ENCODE measurements around the gene C4BPB.

The C4BPB gene

GRCh38 chr1:207060596-207060995, 28.1 kb upstream of the C4BPB start:
- no peak for DNase-seq

DNA sequence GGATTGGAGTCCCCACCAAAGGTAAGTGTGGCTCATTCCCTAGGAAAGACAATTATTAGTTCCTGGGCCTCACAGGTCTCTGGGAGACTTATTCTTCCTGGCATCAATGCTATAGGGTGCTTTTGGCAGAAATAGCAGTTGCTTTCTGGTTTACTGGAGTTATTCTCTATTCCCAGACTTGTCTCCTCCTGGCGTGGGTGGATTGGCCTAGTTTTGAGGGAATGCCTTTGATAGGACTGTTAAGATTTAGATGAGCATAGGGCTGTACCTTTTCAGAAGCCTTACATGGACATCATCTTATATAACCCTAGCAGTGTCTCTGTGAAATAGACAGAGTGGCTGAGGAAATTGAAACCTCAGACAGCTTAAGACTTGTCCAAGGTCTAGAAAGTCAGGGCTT, 26.6 kb upstream of the C4BPB start:
- no peak for DNase-seq

DNA sequence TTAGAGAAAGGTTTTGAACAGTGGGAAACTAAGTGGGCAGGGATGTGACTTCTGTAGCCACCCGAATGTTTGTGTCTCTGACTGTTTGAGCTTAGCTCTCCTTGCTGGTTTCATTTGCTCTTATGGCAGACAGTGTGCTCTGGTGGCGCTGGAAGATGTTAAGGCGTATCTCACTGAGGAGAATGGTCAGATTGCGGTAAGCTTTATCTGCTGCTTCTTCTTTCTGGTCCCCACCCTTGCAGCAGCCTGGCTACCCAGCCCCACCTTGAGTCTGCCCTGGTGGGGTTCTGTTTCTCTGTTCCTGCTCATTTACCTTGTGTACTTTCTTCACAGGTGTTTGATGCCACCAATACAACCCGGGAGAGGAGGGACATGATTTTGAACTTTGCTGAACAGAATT, 25.6 kb upstream of the C4BPB start:
- no peak for DNase-seq

DNA sequence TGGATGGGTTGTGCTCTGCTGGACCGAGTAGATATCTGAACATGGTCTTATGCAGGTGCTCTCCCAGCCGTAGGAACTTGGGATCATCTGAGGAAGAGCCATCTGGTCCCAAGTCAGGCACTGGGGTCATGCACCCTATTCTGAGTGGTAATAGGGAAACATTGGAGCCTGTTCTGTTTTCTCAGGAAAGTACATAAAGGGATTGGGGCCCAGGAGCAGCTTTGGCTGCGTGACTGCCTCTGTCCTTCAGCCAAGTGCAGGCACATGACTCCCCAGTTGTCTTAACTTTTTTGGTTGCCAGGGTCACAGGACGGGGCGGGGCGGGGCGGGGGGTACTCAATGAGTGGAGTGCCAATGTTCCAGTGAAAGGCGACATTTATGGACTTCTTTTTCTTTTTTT, 24.1 kb upstream of the C4BPB start:
- no peak for DNase-seq

- no peak for DNase-seq
These were observed 21.5 kb upstream of the C4BPB start for GRCh38 chr1:207067185-207067584.

- no peak for DNase-seq
These were observed 21.0 kb upstream of the C4BPB start for GRCh38 chr1:207067665-207068064.

DNA sequence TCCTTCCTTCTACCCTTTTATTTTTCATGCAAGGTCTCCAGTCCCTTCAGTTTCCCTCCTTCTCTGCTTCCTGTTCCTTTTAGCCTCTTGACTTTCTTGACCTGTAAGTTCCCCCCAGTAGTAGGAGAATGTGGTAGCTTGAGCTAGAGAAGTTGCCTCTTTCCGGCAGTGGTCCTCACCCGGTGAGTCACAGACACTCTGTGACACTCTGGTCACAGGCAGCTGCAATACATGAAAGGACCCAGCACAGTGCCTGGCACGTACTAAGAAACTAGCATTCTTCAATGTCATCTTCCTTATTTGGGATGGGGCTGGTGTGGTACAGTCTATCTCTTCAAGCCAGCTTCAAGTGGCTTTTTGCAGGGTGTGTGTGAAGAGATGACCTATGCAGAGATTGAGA, 19.6 kb upstream of the C4BPB start:
- DNase-seq = no peak

DNA sequence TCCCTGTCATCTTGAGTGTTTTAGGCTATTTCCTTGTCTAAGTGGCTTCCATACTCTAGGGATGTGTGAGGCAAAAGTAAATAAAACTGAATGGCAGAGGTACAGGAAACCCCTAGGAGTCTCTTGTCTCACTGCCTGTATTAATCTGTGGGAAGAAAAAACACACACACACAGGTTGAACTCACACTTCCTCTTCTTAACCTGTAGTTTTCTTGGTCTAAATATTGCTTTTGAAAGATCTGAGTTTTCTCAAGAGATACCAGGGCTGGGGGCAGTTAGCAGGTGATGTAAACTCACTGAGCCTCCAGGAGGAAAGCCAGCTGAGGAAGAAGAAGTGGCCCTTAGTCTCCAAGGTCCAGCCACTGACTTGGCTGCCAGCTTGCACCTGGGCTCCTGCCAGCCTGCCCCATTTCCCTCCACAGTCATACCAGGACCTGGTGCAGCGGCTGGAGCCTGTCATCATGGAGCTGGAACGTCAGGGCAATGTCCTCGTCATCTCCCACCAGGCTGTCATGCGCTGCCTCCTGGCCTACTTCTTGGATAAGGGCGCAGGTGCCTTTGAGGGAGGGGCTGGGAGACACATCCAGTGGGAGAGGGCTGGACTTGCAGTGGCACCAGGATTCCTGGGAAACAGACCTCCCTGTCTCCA, 18.7 kb upstream of the C4BPB start:
- DNase-seq = no peak

DNA sequence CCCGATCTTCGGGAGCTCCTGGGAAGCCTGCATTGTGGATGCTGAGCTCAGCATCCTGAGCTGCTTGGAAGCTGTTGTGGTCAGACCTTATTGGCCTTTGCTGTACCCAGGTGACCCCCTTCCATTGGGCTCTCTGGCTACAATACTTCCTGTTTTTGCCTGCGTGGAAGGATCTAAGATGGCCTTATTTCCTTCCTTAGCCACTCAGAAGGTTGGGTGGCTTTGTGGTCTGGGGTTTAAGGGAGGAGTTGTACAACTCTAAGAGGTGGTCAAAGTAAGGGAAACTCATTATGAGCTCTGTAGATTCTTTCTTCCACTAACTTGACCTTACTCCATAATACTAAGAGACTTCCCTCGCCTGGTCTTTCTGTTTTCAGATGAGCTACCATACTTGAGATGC, 17.8 kb upstream of the C4BPB start:
- DNase-seq = no peak

GRCh38 chr1:207071426-207071825, 17.2 kb upstream of the C4BPB start:
- no peak for DNase-seq

- DNase-seq = no peak
These were observed 16.4 kb upstream of the C4BPB start for GRCh38 chr1:207072233-207072632.

GRCh38 chr1:207073906-207074820, 14.5 kb upstream of the C4BPB start:
- DNase-seq = no peak

DNA sequence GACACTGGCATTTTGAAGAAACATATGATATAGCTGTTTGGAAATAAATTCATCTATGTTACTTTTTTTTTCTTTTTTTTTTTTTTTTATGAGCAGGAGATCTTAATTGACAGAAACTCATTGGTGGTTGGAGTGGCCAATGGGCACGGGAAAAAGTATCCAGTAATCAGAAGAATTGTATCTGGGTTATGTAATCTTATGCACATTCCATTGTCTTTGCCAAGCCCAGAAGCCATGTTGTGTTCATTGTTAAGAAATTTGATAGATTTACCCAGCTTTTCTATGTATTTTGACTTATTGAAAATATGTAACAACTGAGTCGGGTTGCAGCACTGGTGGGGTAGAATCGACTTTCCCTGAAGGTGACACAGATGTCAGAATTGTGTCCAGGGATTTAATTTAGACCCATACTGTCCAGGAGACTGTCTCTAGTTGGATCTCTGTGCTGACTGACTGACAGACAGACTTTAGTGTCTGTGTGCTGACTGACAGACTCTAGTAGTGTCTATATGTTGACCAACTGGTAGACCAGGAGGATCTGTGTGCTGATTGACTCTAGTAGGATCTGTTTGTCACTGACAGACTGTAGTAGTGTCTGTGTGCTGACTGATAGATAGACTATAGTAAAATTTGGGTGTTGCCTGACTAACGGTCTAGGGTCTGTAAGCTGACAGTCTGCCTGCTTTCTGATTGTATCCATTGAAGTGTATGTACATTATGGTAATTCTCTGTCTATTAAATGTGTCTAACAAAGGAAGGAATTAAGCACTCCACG, 12.3 kb upstream of the C4BPB start:
- DNase-seq = no peak

- no peak for DNase-seq
These were observed 11.6 kb upstream of the C4BPB start for GRCh38 chr1:207077012-207077411.

DNA sequence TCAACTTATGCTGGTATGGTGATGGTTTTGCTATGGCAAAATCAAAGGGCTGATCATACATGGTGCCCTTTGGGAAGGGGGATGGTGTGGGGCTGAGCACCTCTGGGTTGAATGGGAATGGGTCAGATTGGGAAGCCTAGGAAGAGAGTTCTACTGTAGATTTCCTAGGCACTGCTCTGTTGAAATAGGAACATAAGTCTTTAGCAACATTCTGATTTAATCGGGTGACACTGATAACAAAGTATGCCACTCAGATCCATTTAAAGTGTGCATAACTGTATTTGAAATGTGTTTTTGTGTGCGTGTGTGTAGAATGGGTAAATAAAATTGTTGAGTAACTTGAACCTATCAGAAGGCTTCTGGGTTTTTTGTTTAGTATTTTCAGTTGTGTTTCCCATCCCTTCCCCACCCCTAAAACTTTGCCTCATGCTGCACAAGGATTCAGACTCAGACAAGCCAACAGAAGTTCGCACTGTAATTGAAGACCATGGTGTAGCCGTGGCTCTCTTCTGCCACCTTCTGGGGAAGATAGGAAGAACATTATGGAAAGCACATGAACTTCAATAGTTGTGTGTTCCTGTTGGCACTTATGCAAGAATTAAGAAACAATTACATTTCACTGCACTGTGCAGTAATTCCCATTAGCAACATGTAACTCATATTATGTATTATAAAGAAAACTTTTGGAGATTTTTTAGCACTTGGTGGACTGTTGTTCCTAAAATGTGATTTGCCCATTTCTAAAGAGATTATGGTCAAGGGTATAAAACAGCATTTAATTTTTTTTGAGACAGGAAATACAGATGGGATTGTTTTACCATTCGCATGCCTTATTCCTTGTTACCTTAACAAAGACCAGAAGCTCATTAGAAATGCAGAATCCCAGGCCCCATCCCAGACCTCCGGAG, 10.9 kb upstream of the C4BPB start:
- DNase-seq = peak in 3 of 4 experiments; percentile 9 to 29 (median 10)

DNA sequence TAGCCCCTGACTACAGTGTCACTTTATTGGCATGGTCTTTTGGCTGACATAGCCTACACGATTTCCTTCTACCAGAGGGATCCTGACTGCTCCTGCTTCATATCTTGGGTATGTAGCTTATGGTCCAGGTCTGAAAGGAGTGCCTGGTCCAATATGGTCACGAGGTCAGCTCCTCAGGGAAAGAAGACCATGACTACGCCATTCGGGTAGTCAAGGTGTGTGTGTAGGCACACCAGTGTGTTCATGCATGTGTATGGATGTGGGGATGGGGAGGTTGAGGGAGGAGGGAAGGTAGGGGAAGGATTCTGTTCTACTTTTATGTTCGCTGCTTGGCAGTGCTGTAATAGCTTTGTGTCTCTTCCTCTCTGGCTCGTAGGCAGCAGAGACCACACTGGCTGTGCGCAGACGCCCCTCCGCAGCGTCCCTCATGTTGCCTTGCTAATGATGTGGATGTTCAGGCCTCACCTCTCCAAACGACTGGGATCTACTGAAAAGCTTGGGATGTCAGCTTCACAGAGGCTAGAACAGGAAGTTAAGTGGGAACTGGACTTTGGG, 10.0 kb upstream of the C4BPB start:
- no peak for DNase-seq

- no peak for DNase-seq
These were observed 8.9 kb upstream of the C4BPB start for GRCh38 chr1:207079706-207080241.

DNA sequence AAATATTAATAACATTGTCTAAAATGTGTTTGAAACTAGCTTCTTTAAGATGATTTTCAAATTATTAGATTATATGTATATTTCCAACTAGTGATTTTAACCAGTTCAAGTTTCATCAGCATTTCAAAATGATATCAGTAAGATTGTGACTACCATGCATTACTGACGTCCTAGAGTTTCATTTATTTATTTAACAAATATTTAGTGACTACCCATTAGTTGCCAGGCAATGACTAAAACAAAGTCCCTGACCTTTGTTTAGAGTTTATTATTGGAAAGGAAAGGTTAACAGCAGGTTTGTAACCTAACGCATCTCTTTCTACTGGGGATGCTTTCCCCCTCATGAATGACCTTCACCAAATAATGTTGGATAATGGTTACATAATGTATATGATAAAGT, 7.6 kb upstream of the C4BPB start:
- DNase-seq = no peak

DNA sequence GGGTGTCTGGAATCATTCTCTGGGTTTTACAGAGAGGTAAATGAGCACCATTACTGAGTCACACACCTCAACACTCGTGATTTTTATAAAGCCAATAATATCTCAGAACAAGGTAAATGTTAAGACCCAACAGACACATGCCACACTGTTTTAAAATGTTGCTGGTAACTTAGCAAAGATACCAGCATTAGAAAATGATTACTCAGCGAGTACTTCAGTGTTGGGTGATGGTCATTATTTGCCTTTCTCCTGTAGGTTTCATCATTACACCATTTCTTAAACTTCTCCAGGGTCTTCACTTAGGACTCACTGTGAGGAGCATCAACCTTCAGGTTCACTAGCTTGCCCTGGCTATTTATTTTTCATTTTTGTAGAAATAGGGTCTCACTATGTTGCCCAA, 6.9 kb upstream of the C4BPB start:
- DNase-seq = no peak

GRCh38 chr1:207084232-207084631, 4.4 kb upstream of the C4BPB start:
- DNase-seq = no peak

DNA sequence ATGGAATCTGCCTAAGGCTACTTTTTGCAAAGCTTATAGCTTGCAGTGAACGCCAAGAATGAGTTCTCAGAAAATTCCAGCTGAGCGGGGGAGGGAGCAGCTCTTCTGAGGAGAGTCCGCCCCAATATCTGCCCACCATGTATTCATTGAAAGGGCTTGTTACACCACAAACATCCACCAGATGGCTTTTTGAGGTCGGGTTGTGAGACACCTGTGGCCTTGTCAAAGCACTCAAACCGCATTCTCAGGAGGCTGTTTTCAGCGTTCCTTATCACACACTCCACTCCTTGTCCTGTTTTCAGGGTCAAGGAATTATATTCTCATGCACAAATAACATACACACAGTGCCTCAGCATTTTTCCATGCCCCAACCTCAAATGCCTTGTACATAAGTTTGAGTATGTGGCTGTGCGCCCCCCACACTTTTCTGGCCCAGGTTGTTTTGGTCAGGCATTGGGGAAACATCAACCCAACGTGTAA, 3.9 kb upstream of the C4BPB start:
- DNase-seq = peak in 1 of 4 experiments; percentile 26

DNA sequence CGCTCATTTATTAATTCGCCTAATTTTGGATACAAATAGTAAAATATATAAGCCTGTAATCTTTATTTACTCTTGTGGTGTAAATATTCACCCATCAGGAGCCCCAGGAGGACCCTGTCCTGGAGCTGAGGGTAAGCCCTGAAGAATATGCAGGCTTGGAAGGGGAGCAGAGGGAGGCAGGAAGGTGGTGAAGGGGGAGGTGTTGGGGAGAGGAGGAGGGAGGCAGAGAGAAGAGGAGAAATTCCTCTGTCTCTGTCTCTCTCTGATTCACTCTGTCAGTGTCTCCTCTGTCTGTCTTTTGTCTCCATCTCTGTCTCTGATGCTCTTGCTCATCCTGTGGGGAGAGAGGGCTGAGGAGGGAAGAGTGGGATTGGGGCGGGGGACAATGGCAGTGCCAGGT, 2.8 kb upstream of the C4BPB start:
- no peak for DNase-seq
